Cardiac fibroblast (primary cell): ENCODE results near the gene INPP5A.

Experiments used
- DNase-seq, 2 donors: peaks; one replicate each; pipeline versions ENCODE4 v3.0.0 to v3.0.0-alpha.2; 2010; ENCODE audit warnings: low read depth in 2 of 2
- H3K4me3 ChIP-seq, 2 donors: replicated peaks in 1 of 2; 1 replicate in 1 of 2; 2 replicates in 1 of 2; pipeline ENCODE4 v1.5.1; 2011; ENCODE audit warnings: low read depth in 2 of 2, low read length in 2 of 2, mild to moderate bottlenecking in 2 of 2, moderate library complexity in 1 of 2
- TF ChIP-seq, protein P1 (sequence below): IDR thresholded peaks from one replicate; pipeline ENCODE4 v1.5.1; 2011; ENCODE audit warnings: low read depth, mild to moderate bottlenecking, low read length, inconsistent platforms

The INPP5A gene

DNA sequence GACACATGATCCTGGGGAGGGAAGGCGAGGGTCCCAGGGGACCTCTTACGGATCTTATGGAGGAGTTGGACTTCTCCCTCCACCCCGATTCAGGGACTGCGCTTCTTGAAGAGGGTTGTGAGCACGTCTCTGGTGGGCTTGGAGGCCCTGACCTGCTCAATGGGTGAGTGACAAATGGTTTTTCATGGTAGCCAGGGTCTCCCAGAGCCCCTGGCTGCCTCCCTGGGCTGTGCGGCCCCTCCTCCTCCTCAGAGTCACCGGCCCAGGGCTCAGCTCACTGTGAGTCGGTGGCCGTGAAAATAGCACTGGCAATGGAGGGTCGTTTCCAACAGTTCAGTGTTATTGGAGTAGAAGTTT lies 26.6 kb downstream of the INPP5A start:
- DNase-seq, result no peak
- TF ChIP-seq, protein P1, sequence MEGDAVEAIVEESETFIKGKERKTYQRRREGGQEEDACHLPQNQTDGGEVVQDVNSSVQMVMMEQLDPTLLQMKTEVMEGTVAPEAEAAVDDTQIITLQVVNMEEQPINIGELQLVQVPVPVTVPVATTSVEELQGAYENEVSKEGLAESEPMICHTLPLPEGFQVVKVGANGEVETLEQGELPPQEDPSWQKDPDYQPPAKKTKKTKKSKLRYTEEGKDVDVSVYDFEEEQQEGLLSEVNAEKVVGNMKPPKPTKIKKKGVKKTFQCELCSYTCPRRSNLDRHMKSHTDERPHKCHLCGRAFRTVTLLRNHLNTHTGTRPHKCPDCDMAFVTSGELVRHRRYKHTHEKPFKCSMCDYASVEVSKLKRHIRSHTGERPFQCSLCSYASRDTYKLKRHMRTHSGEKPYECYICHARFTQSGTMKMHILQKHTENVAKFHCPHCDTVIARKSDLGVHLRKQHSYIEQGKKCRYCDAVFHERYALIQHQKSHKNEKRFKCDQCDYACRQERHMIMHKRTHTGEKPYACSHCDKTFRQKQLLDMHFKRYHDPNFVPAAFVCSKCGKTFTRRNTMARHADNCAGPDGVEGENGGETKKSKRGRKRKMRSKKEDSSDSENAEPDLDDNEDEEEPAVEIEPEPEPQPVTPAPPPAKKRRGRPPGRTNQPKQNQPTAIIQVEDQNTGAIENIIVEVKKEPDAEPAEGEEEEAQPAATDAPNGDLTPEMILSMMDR, result no peak
- no peak overlapping the region for H3K4me3 ChIP-seq

DNA sequence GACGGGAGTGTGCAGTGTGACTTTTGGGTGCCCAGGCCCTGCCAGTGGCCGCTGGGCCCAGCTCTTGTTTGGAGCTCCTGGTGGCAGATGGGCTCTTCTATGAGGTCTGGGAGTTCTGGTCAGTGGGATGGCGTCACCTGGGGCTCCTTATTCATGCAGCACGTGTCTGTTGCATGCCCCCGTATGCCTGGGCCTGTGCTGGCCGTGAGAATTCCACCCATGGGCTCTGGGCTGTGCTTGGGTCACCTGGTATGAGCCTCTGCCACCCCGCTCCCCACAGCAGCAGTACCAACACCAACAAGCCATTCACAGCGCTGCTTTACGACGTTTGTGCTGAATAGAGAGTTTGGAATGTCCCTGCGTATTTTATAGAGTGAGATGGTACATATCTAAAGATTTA lies 27.1 kb downstream of the INPP5A start:
- no peak for DNase-seq
- TF ChIP-seq, protein P1, result no peak
- H3K4me3 ChIP-seq, result no peak overlapping the region

DNA sequence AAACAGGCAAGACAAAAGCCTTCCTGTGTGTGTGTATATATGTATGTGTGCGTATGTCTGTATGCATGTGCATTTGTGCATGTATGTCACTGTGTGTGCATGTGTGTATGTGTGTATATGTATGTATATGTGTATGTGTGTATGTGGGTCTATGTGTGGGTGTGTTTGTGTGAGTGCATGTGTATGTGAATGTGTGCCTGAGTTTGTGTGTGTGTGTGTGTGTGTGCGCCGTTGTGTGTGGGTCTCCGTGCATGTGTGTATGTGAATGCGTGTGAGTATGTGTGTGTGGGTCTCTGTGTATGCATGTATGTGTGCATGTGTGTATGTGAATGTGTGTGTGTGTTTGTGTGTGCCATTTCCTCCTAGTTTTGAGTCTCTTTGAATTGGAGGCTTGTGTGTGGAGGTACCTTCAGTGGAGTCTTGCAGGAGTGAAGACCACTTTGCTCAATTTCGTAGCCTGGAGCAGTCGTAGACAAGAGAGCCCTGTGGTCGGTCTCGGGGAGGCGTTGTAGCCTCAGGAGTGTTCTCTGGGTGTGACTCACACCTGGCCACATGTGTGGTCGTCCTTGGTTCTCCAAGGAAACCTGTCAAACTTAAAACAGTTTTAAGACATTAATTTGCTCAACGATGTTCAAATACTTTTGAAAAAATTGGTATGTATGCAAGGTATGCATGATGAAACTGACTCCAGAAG lies 28.1 kb downstream of the INPP5A start:
- TF ChIP-seq, protein P1, result no peak
- no peak overlapping the region for H3K4me3 ChIP-seq
- DNase-seq, result no peak

DNA sequence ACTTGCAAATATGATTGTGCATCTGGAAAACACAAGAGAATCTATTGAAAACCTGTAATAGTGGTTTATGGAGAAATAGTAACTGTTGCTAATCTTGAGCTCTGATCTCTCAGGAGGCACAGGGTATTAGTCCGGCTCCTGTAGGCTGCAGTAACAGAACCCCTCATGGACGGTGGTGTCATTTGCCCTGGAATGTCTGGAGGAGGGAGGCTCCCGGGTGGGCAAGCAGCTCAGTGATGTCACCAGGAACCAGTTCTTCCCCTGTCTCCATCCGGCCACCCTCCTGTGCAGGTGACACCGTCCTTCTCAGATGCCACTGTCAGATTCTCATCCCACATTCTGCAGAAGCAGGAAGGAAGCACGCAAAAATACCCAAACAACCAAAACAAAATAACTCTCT lies 29.3 kb downstream of the INPP5A start:
- TF ChIP-seq, protein P1, result no peak

DNA sequence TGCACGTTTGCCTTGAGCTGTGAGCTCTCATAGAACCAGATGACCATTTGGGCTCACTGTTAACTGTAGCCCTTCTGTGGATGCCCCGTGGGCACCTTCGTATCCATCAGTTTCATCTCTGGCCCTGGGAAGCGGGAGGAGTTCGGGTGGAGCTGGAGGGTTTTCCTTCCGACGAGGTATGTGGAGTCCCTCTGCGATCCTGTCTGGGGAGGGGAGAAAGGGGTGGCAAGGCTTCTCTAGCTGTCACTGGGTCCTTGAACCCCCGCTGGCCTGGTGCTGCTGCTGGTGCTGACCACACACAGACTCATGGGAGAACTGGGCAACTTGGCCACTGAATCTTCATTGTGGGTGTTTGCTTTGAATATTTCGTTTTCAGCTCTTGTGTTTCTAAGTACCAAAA lies 32.7 kb downstream of the INPP5A start:
- TF ChIP-seq, protein P1, result no peak
- DNase-seq, result no peak
- H3K4me3 ChIP-seq, result no peak overlapping the region

More for the DNA sequence above, 29.3 kb downstream of the INPP5A start:
- no peak for DNase-seq
- H3K4me3 ChIP-seq, result no peak overlapping the region

DNA sequence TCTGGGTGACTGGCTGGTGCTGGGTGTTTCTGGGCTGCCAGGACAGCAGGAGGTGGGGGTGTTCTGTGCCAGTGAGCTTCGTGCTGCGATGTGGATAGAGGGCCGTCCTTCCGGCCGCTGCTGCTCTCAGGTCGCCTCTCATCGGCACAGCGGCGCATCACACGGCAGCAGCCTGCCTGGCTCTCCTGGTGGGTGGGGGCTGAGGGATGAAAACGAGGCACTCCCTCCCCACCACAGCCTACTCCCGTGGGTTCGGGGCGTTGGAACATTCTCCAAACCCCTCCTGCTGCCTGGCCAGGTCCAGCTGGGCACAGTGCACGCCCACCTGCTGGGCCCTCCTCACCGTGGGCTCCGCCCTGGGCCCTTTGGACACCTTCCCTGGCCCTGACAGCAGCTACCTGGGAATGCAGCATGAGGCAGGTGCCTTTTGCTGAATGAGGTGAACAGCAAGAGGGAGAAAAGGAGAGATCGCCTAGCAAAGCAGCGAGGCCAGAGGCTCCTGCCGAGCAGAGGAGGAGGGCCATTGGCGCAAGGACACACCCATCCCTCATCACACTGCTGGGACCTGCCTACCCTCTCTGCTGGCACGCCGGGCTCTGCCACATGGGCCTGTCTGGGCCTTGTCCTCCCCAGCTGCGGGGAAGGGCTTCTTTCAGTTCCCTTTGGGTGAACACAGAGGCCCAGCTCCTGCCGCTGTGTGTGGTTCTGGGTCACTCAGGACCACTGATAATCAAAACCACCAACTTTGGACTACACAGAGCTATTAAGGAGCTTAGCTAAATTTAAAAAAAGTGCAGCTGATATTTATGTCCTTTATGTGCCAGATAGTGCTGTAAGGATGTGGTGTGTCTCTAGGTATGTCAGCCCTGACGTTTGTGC lies 33.4 kb downstream of the INPP5A start:
- TF ChIP-seq, protein P1, result no peak
- no peak for DNase-seq
- H3K4me3 ChIP-seq, result no peak overlapping the region
